ENCODE results near the gene IFTAP. TPM values are rescaled to one million over a fixed set of nuclear protein-coding genes. Genes with fewer than 3 reads are reported as not detected.

The IFTAP gene
- total RNA-seq, 1 experiment from 2014 or later, result 13.8 TPM

- ChIA-PET CTCF (no interaction called here), POLR2A (no interaction called here), RAD21 (ENCODE audit: low non-redundant PET in 1 of 2, low total read pairs in 2 of 2, uncharacterized antibody in 2 of 2, unreplicated experiment in 2 of 2) (no interaction called here)
- H3K27me3 ChIP-seq (ENCODE audit: insufficient read depth, low read length), result peaks cover 18% of the 10 kb centered on the region; the same call in 1 of the 2 replicates
- BruUV-seq (replicated peaks), result no TSS peak
- ATAC-seq (no peak), DNase-seq (ENCODE audit: low read depth, low spot score) (no peak)
- intact Hi-C loops (cut with micrococcal nuclease), result no loop called here
- no peaks in the 10 kb centered on the region for H3K9me3 ChIP-seq (ENCODE audit: control insufficient read depth in 1 of 2, insufficient read depth in 1 of 2, low read depth in 1 of 2, low read length in 2 of 2)
- no peaks in the 10 kb centered on the region for H3K36me3 ChIP-seq (ENCODE audit: control insufficient read depth in 1 of 2, insufficient read depth in 2 of 2, low read length in 2 of 2)
- H3K4me2 ChIP-seq (ENCODE audit: low read length), result no peak overlapping the region
- H3K4me1 ChIP-seq (ENCODE audit: control insufficient read depth in 1 of 2, insufficient read depth in 2 of 2, low read length in 2 of 2), result no peaks in the 10 kb centered on the region
- H3K9ac ChIP-seq (ENCODE audit: low read length), result no peak overlapping the region
- H2AFZ ChIP-seq (ENCODE audit: low read depth, low read length, poor library complexity, severe bottlenecking), result no peak overlapping the region
- H3K27ac ChIP-seq (ENCODE audit: low read depth, low read length), result no peak overlapping the region
- H4K20me1 ChIP-seq (ENCODE audit: insufficient read depth), result no peaks in the 10 kb centered on the region
- no peak for TF ChIP-seq CEBPB (IDR thresholded peaks at IDR 0.05; ENCODE audit: low read depth)
- no peak for TF ChIP-seq ZFX (IDR thresholded peaks at IDR 0.05)
- TF ChIP-seq EZH2 (IDR thresholded peaks at IDR 0.05), result no peak
- TF ChIP-seq RAD21 (IDR thresholded peaks at IDR 0.05; ENCODE audit: low read depth), result no peak
- no peaks in the 10 kb centered on the region for H3K9me2 ChIP-seq (ENCODE audit: insufficient read depth)
- H3K79me2 ChIP-seq (ENCODE audit: insufficient read depth, low read length), result no peaks in the 10 kb centered on the region
- H3K4me3 ChIP-seq (replicated peaks in 1 of 2; ENCODE audit: low read depth in 1 of 2, low read length in 2 of 2), result no peak overlapping the region
These were observed 36.3 kb upstream of the IFTAP start for GRCh38 chr11:36557991-36558390.

DNA sequence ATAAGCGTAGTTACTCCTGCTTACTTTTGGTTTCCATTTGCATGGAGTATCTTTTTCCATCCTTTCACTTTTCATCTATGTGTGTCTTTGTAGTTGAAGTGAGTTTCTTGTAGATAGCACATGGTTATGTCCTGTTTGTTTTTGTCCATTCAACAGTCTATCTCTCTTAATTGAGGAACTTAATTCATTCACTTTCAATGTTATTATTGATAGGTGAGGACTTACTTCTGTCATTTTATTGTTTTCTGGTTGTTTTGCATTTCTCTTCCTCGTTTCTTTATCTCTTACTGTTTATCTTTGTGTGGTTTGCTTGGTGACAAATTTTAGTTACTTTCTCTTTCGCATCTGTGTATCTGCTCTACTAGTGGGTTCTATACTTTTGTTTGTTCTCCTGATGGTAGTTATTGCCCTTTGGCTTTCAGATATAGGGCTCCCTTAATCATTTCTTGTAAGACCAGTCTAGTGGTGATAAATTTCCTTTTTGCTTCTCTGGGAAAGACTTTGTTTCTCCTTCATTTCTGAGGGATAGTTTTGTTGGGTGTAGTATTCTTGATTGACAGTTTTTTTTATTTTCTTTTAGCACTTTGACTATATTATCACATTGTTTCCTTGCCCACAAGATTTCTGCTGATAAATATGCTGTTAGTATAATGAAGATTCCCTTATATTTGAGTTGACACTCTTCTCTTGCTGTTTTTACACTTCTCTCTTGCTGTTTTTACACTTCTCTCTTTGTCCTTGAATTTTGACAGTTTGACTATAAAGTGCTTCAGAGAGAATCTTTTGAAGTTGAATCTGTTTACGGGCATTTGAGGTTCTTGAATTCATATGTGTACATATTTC, 35.5 kb upstream of the IFTAP start:
- no peaks in the 10 kb centered on the region for H3K9me2 ChIP-seq (ENCODE audit: insufficient read depth)
- no peaks in the 10 kb centered on the region for H3K79me2 ChIP-seq (ENCODE audit: insufficient read depth, low read length)
- DNase-seq (ENCODE audit: low read depth, low spot score) (no peak), ATAC-seq (no peak)
- H2AFZ ChIP-seq (ENCODE audit: low read depth, low read length, poor library complexity, severe bottlenecking), result no peak overlapping the region
- no peak overlapping the region for H3K4me2 ChIP-seq (ENCODE audit: low read length)
- peaks cover 23% of the 10 kb centered on the region; the same call in 1 of the 2 replicates for H3K27me3 ChIP-seq (ENCODE audit: insufficient read depth, low read length)
- no peak overlapping the region for H3K4me3 ChIP-seq (replicated peaks in 1 of 2; ENCODE audit: low read depth in 1 of 2, low read length in 2 of 2)
- H3K4me1 ChIP-seq (ENCODE audit: control insufficient read depth in 1 of 2, insufficient read depth in 2 of 2, low read length in 2 of 2), result no peaks in the 10 kb centered on the region
- ChIA-PET RAD21 (ENCODE audit: low non-redundant PET in 1 of 2, low total read pairs in 2 of 2, uncharacterized antibody in 2 of 2, unreplicated experiment in 2 of 2) (no interaction called here), POLR2A (no interaction called here), CTCF (interaction anchor here (2.0 kb wide), 1 partner anchor 188 kb away, joined by 6 read pairs; no protein-coding TSS in a partner anchor)
- H3K9ac ChIP-seq (ENCODE audit: low read length), result no peak overlapping the region
- H3K27ac ChIP-seq (ENCODE audit: low read depth, low read length), result no peak overlapping the region
- no TSS peak for BruUV-seq (replicated peaks)
- no peaks in the 10 kb centered on the region for H3K36me3 ChIP-seq (ENCODE audit: control insufficient read depth in 1 of 2, insufficient read depth in 2 of 2, low read length in 2 of 2)
- H3K9me3 ChIP-seq (ENCODE audit: control insufficient read depth in 1 of 2, insufficient read depth in 1 of 2, low read depth in 1 of 2, low read length in 2 of 2), result no peaks in the 10 kb centered on the region
- intact Hi-C loops (cut with micrococcal nuclease), result no loop called here
- H4K20me1 ChIP-seq (ENCODE audit: insufficient read depth), result no peaks in the 10 kb centered on the region
- TF ChIP-seq EGR1 (IDR thresholded peaks at IDR 0.05; ENCODE audit: low read depth) (no peak), ATF3 (IDR thresholded peaks at IDR 0.05) (no peak), CBX3 (IDR thresholded peaks at IDR 0.05; ENCODE audit: low read depth) (no peak), SP1 (IDR thresholded peaks at IDR 0.05; ENCODE audit: low read depth) (no peak), SIN3A (IDR thresholded peaks at IDR 0.05; ENCODE audit: low read depth) (no peak), ELF1 (IDR thresholded peaks at IDR 0.05; ENCODE audit: borderline replicate concordance, low read depth) (no peak), SRF (IDR thresholded peaks at IDR 0.05; ENCODE audit: low read depth) (no peak), CEBPB (IDR thresholded peaks at IDR 0.05; ENCODE audit: low read depth) (no peak), POLR2A (IDR thresholded peaks at IDR 0.05; ENCODE audit: borderline replicate concordance, extremely low read depth, insufficient read depth, insufficient read length) (no peak)
- TF ChIP-seq, protein P1, sequence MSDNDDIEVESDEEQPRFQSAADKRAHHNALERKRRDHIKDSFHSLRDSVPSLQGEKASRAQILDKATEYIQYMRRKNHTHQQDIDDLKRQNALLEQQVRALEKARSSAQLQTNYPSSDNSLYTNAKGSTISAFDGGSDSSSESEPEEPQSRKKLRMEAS (IDR thresholded peaks at IDR 0.05), result no peak
- TF ChIP-seq, protein P2, sequence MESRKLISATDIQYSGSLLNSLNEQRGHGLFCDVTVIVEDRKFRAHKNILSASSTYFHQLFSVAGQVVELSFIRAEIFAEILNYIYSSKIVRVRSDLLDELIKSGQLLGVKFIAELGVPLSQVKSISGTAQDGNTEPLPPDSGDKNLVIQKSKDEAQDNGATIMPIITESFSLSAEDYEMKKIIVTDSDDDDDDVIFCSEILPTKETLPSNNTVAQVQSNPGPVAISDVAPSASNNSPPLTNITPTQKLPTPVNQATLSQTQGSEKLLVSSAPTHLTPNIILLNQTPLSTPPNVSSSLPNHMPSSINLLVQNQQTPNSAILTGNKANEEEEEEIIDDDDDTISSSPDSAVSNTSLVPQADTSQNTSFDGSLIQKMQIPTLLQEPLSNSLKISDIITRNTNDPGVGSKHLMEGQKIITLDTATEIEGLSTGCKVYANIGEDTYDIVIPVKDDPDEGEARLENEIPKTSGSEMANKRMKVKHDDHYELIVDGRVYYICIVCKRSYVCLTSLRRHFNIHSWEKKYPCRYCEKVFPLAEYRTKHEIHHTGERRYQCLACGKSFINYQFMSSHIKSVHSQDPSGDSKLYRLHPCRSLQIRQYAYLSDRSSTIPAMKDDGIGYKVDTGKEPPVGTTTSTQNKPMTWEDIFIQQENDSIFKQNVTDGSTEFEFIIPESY (IDR thresholded peaks at IDR 0.05; ENCODE audit: extremely low read depth, insufficient replicate concordance, low read length), result no peak
- TF ChIP-seq, protein P3, sequence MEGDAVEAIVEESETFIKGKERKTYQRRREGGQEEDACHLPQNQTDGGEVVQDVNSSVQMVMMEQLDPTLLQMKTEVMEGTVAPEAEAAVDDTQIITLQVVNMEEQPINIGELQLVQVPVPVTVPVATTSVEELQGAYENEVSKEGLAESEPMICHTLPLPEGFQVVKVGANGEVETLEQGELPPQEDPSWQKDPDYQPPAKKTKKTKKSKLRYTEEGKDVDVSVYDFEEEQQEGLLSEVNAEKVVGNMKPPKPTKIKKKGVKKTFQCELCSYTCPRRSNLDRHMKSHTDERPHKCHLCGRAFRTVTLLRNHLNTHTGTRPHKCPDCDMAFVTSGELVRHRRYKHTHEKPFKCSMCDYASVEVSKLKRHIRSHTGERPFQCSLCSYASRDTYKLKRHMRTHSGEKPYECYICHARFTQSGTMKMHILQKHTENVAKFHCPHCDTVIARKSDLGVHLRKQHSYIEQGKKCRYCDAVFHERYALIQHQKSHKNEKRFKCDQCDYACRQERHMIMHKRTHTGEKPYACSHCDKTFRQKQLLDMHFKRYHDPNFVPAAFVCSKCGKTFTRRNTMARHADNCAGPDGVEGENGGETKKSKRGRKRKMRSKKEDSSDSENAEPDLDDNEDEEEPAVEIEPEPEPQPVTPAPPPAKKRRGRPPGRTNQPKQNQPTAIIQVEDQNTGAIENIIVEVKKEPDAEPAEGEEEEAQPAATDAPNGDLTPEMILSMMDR (IDR thresholded peaks at IDR 0.05 in 2 of 3, conservative IDR thresholded peaks at IDR 0.05 in 1 of 3; ENCODE audit: borderline replicate concordance in 1 of 3, insufficient read depth in 1 of 3, low read depth in 2 of 3, low read length in 2 of 3), result no peak
